ENCODE measurements around the gene DIMT1.

DIMT1 gene

DNA sequence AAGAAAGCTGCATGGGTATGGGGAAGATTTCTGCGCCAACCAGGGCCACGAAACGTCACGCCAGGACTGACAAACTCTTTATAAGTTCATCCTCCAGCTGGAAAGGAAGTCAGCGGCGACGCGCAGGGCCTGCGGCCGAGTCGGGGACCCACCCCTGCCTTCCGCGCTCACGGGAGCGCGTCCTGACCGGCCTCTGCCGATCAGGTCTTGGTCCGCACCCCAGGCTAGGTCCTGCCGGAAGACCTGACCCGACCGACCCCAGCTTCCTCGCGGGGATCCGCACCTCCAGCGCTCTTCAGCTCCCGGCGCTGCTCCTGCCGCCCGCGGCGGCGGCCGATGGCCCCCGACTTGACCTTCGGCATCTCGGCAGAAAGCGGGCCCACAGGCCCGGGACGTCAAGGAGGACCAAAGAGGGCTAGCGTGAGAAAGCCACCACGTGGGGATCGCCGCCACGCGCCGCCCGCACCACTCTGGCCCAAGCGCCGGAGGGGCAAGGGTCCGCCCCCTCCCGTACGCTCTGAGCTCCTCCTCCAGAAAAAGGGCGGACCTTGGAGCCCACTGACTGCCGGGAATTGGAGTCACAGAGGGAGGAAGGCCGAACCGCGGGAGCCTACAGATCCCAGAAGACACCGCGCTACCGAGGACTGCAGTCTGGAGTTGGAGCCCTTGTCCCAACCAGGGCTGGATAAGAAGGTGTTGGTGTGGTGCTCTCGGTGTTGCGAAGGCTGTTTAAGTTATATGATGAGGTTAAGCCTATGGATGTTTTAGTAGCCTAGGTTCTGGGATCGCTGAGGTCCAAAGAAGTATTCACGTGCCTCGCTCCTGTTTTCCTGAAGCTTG lies at the start of gene DIMT1:
Gene DIMT1 (minus strand): TSS at position 495 of the 840 bp plus-strand sequence. CDS start 133 bp downstream, at position 362.
- Mint-ChIP-seq H3K27ac (peak within 1 kb of the TSS; percentile 90), H3K4me3 (peak within 1 kb of the TSS; percentile 95), H3K4me1 (peaks cover 25% of the 10 kb centered on the region), H3K36me3 (peaks cover 62% of the 10 kb centered on the region), H3K9me3 (no peaks in the 10 kb centered on the region)
- DNase-seq (ENCODE audit: low spot score in 2 of 2) (peak; percentile 79 to 94), ATAC-seq (peak; percentile 97)

- Mint-ChIP-seq H3K4me1 (no peaks in the 10 kb centered on the region), H3K27ac (no peak overlapping the region), H3K9me3 (no peaks in the 10 kb centered on the region), H3K36me3 (peaks cover 56% of the 10 kb centered on the region), H3K4me3 (no peak overlapping the region)
- DNase-seq (ENCODE audit: low spot score in 2 of 2) (no peak), ATAC-seq (peak; percentile 91)
These were observed 46.6 kb upstream of the DIMT1 start for GRCh38 chr5:62450259-62450658.

GRCh38 chr5:62448528-62448927 lies 44.8 kb upstream of the DIMT1 start:
- no peaks in the 10 kb centered on the region for H3K9me3 Mint-ChIP-seq
- DNase-seq (ENCODE audit: low spot score in 2 of 2) (no peak), ATAC-seq (no peak)

DNA sequence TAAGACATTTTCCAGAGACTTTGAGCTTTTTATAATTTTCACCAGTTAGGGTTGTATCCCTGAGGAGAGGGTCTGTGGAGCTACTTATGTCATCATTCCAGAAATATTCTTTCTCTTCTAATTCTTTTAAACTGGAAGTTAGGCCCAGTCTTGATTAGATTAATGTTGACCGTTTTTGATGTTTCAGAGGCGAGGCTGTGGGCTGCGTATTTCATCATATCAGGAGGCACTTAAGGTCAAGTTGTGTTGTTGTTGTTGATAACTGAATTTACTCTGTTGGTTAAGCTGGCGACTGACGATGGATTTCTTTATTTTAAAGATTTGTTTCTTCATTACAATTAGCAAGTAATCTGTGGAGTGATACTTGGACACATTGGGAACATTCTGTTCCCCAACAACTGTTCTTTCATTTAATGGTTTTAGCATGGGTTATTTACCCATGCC lies 28.9 kb upstream of the DIMT1 start:
- no peak overlapping the region for H3K4me3 Mint-ChIP-seq
- ATAC-seq: no peak
- H3K27ac Mint-ChIP-seq: no peak overlapping the region
- no peaks in the 10 kb centered on the region for H3K36me3 Mint-ChIP-seq
- DNase-seq (ENCODE audit: low spot score in 2 of 2): no peak
- no peaks in the 10 kb centered on the region for H3K9me3 Mint-ChIP-seq
- peaks cover 19% of the 10 kb centered on the region for H3K4me1 Mint-ChIP-seq

More at GRCh38 chr5:62448528-62448927, 44.8 kb upstream of the DIMT1 start:
- Mint-ChIP-seq H3K36me3 (peaks cover 59% of the 10 kb centered on the region), H3K4me3 (no peak overlapping the region), H3K4me1 (no peaks in the 10 kb centered on the region), H3K27ac (no peak overlapping the region)

- Mint-ChIP-seq H3K27ac (no peak overlapping the region), H3K4me1 (peaks cover 19% of the 10 kb centered on the region)
- peak; percentile 40 for ATAC-seq
These were observed 28.3 kb upstream of the DIMT1 start for GRCh38 chr5:62431735-62432620.

DNA sequence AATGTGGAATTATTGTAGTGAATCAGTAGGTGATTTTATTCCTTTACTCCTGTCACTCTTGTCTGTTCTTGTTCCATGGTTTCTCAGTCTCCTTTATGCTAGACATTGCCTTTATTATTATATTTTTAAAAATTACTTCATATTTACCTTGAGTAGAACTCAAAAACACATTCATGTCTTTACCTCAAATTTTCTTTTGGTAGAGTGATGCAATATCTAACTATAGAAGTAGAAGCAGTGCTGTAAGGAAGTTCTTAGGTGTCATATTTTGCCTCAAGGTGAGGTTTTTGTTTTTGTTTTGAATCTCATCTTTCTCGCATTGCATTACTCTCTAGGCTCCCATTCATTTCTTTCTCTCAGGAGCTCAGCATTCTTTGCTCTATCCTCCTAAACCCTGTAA lies 21.1 kb upstream of the DIMT1 start:
- DNase-seq (ENCODE audit: low spot score in 2 of 2) (no peak), ATAC-seq (no peak)
- Mint-ChIP-seq H3K4me3 (no peak overlapping the region), H3K36me3 (no peaks in the 10 kb centered on the region), H3K9me3 (no peaks in the 10 kb centered on the region), H3K27ac (no peak overlapping the region), H3K4me1 (peaks cover 13% of the 10 kb centered on the region)

More at GRCh38 chr5:62431735-62432620, 28.3 kb upstream of the DIMT1 start:
- no peaks in the 10 kb centered on the region for H3K9me3 Mint-ChIP-seq
- no peak for DNase-seq (ENCODE audit: low spot score in 2 of 2)
- H3K36me3 Mint-ChIP-seq: no peaks in the 10 kb centered on the region
- no peak overlapping the region for H3K4me3 Mint-ChIP-seq

- DNase-seq (ENCODE audit: low spot score in 2 of 2): no peak
- Mint-ChIP-seq H3K9me3 (no peaks in the 10 kb centered on the region), H3K4me3 (no peak overlapping the region), H3K4me1 (peaks cover 26% of the 10 kb centered on the region), H3K36me3 (peaks cover 13% of the 10 kb centered on the region), H3K27ac (no peak overlapping the region)
- no peak for ATAC-seq
These were observed 17.7 kb upstream of the DIMT1 start for GRCh38 chr5:62421414-62421813.

- H3K27ac Mint-ChIP-seq: no peak overlapping the region
- DNase-seq (ENCODE audit: low spot score in 2 of 2) (no peak), ATAC-seq (no peak)
- H3K9me3 Mint-ChIP-seq: no peaks in the 10 kb centered on the region
- no peak overlapping the region for H3K4me3 Mint-ChIP-seq
- H3K36me3 Mint-ChIP-seq: peaks cover 20% of the 10 kb centered on the region
- peaks cover 20% of the 10 kb centered on the region for H3K4me1 Mint-ChIP-seq
These were observed 15.9 kb upstream of the DIMT1 start for GRCh38 chr5:62419609-62420008.

GRCh38 chr5:62418462-62419076 lies 14.9 kb upstream of the DIMT1 start:
- Mint-ChIP-seq H3K4me3 (no peak overlapping the region), H3K4me1 (peaks cover 23% of the 10 kb centered on the region), H3K27ac (peak overlapping the region; percentile 34), H3K36me3 (peaks cover 20% of the 10 kb centered on the region), H3K9me3 (no peaks in the 10 kb centered on the region)
- ATAC-seq: no peak
- no peak for DNase-seq (ENCODE audit: low spot score in 2 of 2)

DNA sequence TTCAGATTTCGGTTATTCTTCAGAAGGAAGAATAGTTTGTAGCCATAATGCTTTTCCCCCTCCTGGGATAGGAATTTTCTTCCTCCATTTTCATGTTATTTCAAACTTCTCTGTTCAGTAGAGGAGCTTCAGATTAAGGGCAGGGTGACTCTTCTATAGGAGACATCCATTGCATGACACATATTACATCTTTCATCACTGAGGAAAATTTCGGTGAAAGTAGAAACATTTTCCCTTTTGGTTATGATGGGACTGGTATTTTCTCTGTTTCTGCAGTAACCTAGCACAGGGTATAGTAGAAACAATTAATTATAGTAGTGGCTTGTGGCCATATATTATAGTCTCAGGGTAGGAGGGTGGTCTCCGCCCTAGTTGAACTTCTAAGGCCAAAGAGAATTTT lies 10.0 kb upstream of the DIMT1 start:
- peak overlapping the region; percentile 76 for H3K4me3 Mint-ChIP-seq
- peaks cover 25% of the 10 kb centered on the region for H3K4me1 Mint-ChIP-seq
- DNase-seq (ENCODE audit: low spot score in 2 of 2) (no peak), ATAC-seq (no peak)
- H3K9me3 Mint-ChIP-seq: no peaks in the 10 kb centered on the region
- peaks cover 31% of the 10 kb centered on the region for H3K36me3 Mint-ChIP-seq
- H3K27ac Mint-ChIP-seq: peak overlapping the region; percentile 92

- Mint-ChIP-seq H3K4me1 (peaks cover 18% of the 10 kb centered on the region), H3K4me3 (peak within 1 kb of the TSS; percentile 76), H3K9me3 (no peaks in the 10 kb centered on the region), H3K36me3 (peaks cover 31% of the 10 kb centered on the region), H3K27ac (peak within 1 kb of the TSS; percentile 92)
- peak; percentile 95 for ATAC-seq
- peak; percentile 97 to 100 for DNase-seq (ENCODE audit: low spot score in 2 of 2)
These were observed 9.0 kb upstream of the DIMT1 start, which contains the start of gene IPO11 for GRCh38 chr5:62412549-62413329. Gene IPO11, plus strand, starts transcription at chr5:62412763. Its CDS starts 24,517 bp downstream, at chr5:62437280.

DNA sequence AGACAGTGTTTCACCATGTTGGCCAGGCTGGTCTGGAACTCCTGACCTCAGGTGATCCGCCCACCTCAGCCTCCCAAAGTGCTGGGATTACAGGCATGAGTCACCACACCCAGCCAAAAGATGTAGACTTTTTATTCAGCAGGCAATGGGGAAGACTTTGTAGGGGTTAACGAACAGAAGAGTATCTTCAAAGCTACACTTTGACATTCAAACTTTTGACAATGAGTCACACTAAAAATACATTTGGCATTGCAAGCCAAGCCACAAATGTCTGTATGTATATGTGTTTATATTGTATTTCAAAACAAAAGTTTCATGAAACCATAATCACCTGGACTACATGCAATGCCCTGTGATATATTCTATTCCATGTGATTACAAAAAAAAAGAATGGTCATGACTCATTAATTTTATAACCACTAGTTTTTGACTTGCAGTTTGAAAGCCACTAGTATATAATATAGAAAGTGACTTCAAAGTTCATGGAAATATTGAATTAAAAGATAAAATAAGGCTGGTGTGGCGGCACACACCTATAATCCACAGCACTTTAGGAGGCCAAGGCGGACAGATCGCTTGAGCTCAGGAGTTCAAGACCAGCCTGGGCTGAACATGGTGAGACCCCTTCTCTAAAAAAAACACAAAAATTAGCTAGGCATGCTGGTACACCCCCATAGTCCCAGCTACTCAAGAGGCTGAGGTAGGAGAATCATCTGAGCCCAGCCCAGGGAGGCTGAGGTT lies 8.3 kb downstream of the DIMT1 start:
- DNase-seq (ENCODE audit: low spot score in 2 of 2): peak in 1 of 2 donors; percentile 49
- H3K36me3 Mint-ChIP-seq: peaks cover 100% of the 10 kb centered on the region
- no peaks in the 10 kb centered on the region for H3K9me3 Mint-ChIP-seq
- peak; percentile 70 for ATAC-seq
- no peak overlapping the region for H3K4me3 Mint-ChIP-seq
- peaks cover 21% of the 10 kb centered on the region for H3K4me1 Mint-ChIP-seq
- H3K27ac Mint-ChIP-seq: peak overlapping the region; percentile 74

DNA sequence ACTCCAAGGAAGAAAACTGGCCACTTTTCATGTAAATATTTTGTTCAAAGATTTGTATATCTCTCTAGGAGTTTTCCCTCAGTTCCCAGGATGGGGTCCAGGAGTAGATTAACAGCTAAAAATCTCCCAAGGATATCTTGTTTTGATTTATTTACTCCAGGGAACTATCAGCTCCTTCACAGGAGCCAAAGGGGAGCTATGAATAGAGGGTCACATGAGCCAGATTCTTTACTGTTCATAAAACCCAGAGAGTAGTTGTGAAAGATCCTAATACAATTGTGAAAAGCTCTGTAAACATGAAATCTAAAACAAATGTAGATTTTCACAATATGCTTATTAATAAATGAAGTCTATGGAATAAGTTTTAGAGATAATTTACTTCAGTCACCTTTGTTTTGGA lies 16.9 kb downstream of the DIMT1 start:
- Mint-ChIP-seq H3K4me3 (no peak overlapping the region), H3K27ac (peak overlapping the region; percentile 63), H3K4me1 (peaks cover 7% of the 10 kb centered on the region), H3K9me3 (no peaks in the 10 kb centered on the region), H3K36me3 (peaks cover 100% of the 10 kb centered on the region)
- DNase-seq (ENCODE audit: low spot score in 2 of 2) (no peak), ATAC-seq (no peak)
